ENCODE results near the gene MTOR.

Gene MTOR

GRCh38 chr1:11237356-11237755, 25.0 kb downstream of the MTOR start:
- no peak for DNase-seq
- in situ Hi-C loops (cut with MboI; ENCODE audit: low pct_unique_long_range_greater_than_20kb, low sequenced_read_pairs) = no loop called here

- in situ Hi-C loops (cut with MboI; ENCODE audit: low pct_unique_long_range_greater_than_20kb, low sequenced_read_pairs) = no loop called here
- DNase-seq = no peak
Measured at GRCh38 chr1:11233208-11233607, 29.1 kb downstream of the MTOR start.

- DNase-seq = no peak
- in situ Hi-C loops (cut with MboI; ENCODE audit: low pct_unique_long_range_greater_than_20kb, low sequenced_read_pairs) = no loop called here
Measured at GRCh38 chr1:11229203-11229602, 33.1 kb downstream of the MTOR start.

- peak; percentile 30 for DNase-seq
- in situ Hi-C loops (cut with MboI; ENCODE audit: low pct_unique_long_range_greater_than_20kb, low sequenced_read_pairs) = no loop called here
Measured at GRCh38 chr1:11227106-11228077, 35.0 kb downstream of the MTOR start.

- DNase-seq = no peak
- in situ Hi-C loops (cut with MboI; ENCODE audit: low pct_unique_long_range_greater_than_20kb, low sequenced_read_pairs) = no loop called here
Measured at GRCh38 chr1:11216074-11216473, 46.3 kb downstream of the MTOR start.

GRCh38 chr1:11215381-11216005, 46.9 kb downstream of the MTOR start:
- no peak for DNase-seq
- in situ Hi-C loops (cut with MboI; ENCODE audit: low pct_unique_long_range_greater_than_20kb, low sequenced_read_pairs) = no loop called here

- in situ Hi-C loops (cut with MboI; ENCODE audit: low pct_unique_long_range_greater_than_20kb, low sequenced_read_pairs) = no loop called here
- DNase-seq = no peak
Measured at GRCh38 chr1:11214698-11215380, 47.5 kb downstream of the MTOR start.

- no peak for DNase-seq
- in situ Hi-C loops (cut with MboI; ENCODE audit: low pct_unique_long_range_greater_than_20kb, low sequenced_read_pairs) = no loop called here
Measured at GRCh38 chr1:11211925-11212587, 50.3 kb downstream of the MTOR start.

GRCh38 chr1:11211461-11211860, 50.9 kb downstream of the MTOR start:
- no peak for DNase-seq
- in situ Hi-C loops (cut with MboI; ENCODE audit: low pct_unique_long_range_greater_than_20kb, low sequenced_read_pairs) = no loop called here

- in situ Hi-C loops (cut with MboI; ENCODE audit: low pct_unique_long_range_greater_than_20kb, low sequenced_read_pairs) = no loop called here
- DNase-seq = no peak
Measured at GRCh38 chr1:11207898-11208611, 54.3 kb downstream of the MTOR start.

- in situ Hi-C loops (cut with MboI; ENCODE audit: low pct_unique_long_range_greater_than_20kb, low sequenced_read_pairs) = no loop called here
- DNase-seq = no peak
Measured at GRCh38 chr1:11204396-11205190, 57.8 kb downstream of the MTOR start.

GRCh38 chr1:11198851-11199594, 63.3 kb downstream of the MTOR start:
- in situ Hi-C loops (cut with MboI; ENCODE audit: low pct_unique_long_range_greater_than_20kb, low sequenced_read_pairs) = no loop called here

GRCh38 chr1:11198257-11198656, 64.1 kb downstream of the MTOR start:
- no peak for DNase-seq
- in situ Hi-C loops (cut with MboI; ENCODE audit: low pct_unique_long_range_greater_than_20kb, low sequenced_read_pairs) = no loop called here

More at GRCh38 chr1:11198851-11199594, 63.3 kb downstream of the MTOR start:
- no peak for DNase-seq

GRCh38 chr1:11197359-11197758, 65.0 kb downstream of the MTOR start:
- in situ Hi-C loops (cut with MboI; ENCODE audit: low pct_unique_long_range_greater_than_20kb, low sequenced_read_pairs) = no loop called here

GRCh38 chr1:11196945-11197344, 65.4 kb downstream of the MTOR start:
- no peak for DNase-seq
- in situ Hi-C loops (cut with MboI; ENCODE audit: low pct_unique_long_range_greater_than_20kb, low sequenced_read_pairs) = no loop called here

More at GRCh38 chr1:11197359-11197758, 65.0 kb downstream of the MTOR start:
- DNase-seq = no peak

- no peak for DNase-seq
- in situ Hi-C loops (cut with MboI; ENCODE audit: low pct_unique_long_range_greater_than_20kb, low sequenced_read_pairs) = no loop called here
Measured at GRCh38 chr1:11194407-11195176, 67.8 kb downstream of the MTOR start.

GRCh38 chr1:11193376-11193775, 69.0 kb downstream of the MTOR start:
- no peak for DNase-seq
- in situ Hi-C loops (cut with MboI; ENCODE audit: low pct_unique_long_range_greater_than_20kb, low sequenced_read_pairs) = no loop called here

Measured in KBM-7 (cell line).